NCI-H1694 treated with DMSO at 0.1 percent for 48 hours (cell line): ENCODE data around the gene SLC25A4.
A peak's percentile ranks its signal among the peaks of the same experiment; 100 is the strongest.
"Not testable (repeated sequence)": the region's sequence is repeated elsewhere in the genome, so short reads cannot be mapped to it uniquely, and the experiment has no call there.

Source experiments
- DNase-seq: peaks from one replicate; lab custom pipeline; 2025; lab: John Stamatoyannopoulos, UW

SLC25A4 gene

DNA sequence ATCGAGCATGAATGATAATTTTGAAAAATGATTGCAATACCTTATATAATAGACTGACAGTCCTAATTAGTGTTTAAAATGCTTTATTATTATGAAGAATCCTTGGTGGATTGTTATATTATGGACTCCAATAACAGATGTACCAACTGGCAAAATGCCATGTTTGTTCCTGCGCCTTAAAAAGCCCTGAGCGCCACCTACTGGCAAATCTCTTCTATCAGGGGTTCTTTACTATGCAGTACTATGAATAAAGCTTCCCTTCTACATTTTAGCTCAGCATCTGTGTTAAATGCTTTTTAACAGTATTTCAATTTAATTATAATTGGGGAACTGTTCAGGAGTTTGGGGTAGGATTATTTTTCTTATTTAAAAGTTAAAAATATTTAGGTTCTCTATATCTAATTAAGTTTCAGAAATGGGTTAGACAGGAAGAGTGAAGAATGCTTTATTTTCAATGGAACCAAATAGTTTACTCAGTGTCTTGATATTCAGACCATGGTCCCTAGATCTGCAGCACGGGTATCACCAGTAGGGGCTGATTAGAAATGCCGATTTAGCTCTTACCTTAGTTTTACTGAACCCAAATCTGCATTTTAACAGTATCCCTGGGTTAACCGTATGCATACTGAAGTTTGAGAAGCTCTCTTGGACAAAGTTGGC, 40.7 kb downstream of the SLC25A4 start:
- peak; percentile 92 for DNase-seq

DNA sequence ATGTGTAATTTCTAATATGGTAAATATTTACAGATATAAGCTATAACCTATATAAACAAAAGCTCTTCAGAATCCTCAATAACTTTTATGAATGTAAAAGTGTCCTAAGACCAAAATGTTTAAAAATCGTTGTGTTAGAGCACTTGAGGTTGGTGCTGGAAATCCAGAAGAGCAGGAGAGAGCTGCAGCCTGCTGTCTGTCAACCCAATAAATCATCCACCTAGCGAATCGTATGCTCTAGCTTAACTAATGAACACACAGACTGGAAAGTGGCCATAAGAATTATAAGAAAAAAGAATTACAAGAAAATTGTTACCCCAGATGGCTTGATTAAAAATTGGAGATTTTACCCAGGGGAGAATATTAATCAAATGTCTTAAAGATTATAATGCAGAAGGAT, 43.7 kb downstream of the SLC25A4 start:
- DNase-seq: no peak

DNA sequence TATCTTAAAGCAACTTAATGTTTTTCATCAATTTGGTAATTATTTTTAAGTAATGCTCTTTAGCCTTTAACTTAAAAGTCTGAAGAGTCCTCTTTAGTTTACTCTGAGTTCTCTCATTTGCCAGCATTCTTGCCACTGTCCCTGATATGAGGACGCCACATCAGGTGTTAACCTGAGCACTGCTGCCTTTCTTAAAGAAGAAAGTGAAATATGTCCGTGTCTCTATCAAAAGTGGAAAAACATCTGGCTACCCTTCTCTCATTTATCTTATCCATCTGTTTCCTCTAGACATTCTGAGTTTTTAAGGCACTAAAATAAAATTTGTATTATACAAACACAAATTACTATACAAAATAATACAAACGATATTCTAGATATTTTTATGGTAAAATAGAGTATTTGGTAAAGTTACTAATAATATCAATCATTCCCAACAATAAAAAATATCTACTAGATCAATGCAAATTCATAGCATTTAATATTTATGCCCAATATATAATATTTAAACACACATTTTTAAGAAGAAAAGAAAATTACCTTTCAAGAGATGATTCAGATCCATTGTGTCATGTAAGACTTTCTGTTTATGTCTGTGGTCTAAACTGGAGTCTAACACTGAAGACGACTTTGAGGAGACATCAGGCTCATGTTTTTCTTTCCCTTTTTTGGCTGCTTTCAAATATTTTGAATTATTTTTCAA, 46.7 kb downstream of the SLC25A4 start:
- no peak for DNase-seq

DNA sequence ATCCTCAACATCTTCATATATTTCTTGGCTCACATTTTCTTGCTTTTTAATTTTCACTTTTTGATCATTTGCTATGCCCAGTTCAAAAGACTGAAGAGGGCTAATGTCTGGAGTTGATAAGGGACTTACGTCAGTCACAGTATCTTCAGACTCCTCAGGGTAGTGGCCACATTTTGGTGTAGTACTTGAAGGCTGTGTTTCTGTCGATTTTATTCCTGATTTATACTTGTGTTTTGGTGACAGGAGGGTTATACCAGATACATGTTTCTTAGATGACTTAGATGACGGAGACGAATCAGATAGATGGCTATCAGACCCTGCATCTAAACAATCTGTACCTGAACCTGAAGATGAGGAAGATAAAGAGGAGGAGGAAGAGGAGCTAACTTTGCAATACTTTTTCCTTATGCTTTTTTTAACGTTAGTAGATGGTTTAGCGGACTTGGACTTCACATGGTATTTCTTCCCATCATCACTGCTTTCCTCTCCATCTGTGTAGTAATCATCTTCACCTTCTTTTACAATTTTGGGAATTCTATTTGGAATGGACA, 47.3 kb downstream of the SLC25A4 start:
- DNase-seq: no peak

DNA sequence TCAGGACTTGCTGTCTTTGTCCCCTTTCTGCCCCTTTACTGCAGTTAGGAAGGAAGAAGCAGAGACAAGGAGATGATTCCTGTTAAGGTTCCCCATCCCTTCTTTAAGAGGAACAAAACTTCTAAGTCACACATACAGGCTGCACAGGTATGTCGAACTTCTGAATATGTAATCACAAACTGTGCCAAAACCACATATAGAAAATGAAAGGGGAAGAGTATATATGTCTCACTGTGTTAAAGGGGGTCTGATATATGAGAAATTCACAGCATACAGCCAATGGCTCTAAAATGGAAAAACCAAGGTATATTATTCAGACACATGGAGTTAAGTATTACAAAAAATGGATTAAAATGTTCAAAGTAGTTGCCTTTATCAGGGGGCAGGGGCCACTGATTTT, 49.0 kb downstream of the SLC25A4 start:
- no peak for DNase-seq

DNA sequence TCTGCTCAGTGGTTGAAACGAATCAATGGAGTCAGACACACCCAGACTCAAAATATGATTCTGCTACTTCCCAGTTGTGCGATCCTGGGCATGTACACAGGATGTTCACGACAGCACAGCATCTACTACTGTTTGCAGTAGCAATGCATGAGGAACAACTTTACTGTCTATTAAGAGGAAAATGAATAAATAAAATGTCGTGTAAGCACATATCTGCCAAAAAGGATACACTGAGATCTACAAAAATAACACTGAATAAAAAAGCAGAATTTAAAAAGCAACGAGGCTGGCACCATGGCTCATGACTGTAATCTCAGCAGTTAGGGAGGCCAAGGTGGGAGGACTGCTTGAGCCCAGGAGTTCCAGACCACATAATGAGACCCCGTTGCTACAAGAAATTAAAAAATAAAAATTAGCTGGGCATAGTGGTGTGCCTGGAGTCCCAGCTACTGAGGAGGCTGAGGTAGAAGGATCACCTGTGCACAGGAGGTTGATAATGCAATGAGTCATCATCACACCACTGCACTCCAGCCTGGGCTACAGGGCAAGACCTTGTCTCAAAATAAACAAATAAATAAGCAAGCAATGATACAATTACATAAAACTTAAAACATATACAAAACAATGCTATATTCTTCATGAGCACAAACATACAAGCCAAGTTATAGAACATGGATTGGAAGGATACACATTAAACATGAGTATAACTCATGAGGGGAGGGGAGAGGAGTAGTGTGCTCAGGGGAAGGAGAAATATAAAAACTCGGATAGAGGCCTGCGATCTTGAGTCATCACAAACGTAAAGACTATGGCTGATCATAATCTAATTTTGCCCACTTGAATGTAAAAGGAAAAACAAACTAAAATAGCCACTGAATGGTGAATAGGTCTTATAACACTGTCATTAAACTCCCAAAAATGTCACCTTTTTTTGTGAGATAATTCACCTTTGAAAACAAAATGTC, 52.1 kb downstream of the SLC25A4 start:
- no peak for DNase-seq

DNA sequence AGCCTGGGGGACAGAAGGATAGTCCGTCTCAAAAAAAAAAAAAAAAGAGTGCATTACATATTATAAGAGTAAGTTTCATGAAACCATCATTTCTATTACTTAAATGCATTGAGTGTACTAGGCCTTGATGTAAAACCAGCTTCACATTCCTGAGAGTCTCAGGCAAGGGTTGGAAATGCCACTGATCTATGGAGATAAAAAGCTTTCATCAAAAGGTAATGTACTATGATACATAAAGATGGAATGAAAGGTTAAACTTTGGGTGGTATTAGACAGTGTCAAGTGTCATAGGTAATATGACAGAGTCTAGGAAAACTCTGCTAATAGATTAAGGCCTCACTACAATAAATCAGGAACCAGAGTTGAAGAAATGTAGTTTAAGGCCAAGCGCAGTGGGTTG, 53.4 kb downstream of the SLC25A4 start:
- DNase-seq: no peak

DNA sequence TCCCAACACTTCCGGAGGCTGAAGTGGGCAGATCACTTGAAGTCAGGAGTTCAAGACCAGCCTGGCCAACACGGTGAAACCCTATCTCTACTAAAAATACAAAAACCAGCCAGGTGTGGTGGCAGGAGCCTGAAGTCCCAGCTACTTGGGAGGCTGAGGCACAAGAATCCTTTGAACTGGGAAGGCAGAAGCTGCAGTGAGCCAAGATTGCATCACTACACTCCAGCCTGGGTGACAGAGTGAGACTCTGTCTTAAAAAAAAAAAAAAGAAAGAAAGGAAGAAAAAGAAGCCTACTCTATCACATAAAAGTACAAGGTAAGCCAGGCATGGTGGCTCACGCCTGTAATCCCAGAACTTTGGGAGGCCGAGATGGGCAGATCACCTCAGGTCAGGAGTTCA, 55.1 kb downstream of the SLC25A4 start:
- DNase-seq: not testable (repeated sequence)
